Astrocyte of the hippocampus (primary cell): ENCODE data around the gene BBS2.
A peak's percentile ranks its signal among the peaks of the same experiment; 100 is the strongest.
"Not testable (repeated sequence)": the region's sequence is repeated elsewhere in the genome, so short reads cannot be mapped to it uniquely, and the experiment has no call there.

Source experiments
- DNase-seq: peaks from one replicate; pipeline ENCODE4 v3.0.0; 2011; ENCODE audit warnings: low read depth, low spot score

The BBS2 gene

GRCh38 chr16:56520251-56520577 is 390 bp upstream of the BBS2 start:
- no peak for DNase-seq

DNA sequence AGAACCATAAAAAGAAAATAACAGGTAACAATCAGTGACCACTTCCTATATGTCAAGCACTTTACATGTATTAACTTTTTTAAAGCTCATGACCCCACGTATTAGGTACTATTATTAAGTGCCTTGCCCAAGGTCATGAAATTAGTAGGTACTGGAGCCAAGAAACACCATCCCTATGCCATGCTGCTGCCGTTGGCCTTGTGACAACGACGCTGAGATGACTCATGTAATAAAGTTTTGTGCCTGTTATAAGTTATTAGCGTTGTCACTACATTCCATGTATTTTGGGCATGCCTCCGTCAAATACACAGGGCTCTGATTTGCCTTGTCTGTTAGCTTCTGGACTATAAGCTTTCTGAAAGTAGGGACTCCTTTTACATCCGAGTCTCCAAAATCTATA is 1.4 kb downstream of the BBS2 start:
- peak; percentile 12 for DNase-seq

GRCh38 chr16:56517206-56517605 is 2.6 kb downstream of the BBS2 start:
- no peak for DNase-seq

GRCh38 chr16:56515665-56516064 is 4.2 kb downstream of the BBS2 start:
- no peak for DNase-seq

GRCh38 chr16:56514845-56515244 is 5.0 kb downstream of the BBS2 start:
- DNase-seq = no peak

GRCh38 chr16:56513972-56514371 is 5.9 kb downstream of the BBS2 start:
- peak; percentile 68 for DNase-seq

- DNase-seq = no peak
These were observed 6.7 kb downstream of the BBS2 start for GRCh38 chr16:56513091-56513490.

DNA sequence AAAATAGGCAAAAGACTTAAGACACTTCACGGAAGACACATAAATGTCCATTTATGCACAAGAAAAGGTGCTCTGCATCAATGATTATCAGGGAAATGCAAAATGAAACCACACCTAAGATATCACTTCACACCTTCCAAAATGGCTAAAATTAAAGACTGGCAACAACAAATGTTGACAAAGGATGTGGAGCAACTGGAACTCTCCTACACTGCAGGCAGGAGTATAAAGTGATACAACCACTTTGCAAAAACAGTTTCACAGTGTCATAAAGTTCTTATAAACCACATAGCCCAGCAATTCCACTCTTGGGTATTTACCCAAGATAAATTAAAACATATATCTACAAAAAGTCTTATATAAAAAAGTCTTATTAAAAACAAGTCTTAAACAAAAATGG is 7.8 kb downstream of the BBS2 start:
- no peak for DNase-seq

DNA sequence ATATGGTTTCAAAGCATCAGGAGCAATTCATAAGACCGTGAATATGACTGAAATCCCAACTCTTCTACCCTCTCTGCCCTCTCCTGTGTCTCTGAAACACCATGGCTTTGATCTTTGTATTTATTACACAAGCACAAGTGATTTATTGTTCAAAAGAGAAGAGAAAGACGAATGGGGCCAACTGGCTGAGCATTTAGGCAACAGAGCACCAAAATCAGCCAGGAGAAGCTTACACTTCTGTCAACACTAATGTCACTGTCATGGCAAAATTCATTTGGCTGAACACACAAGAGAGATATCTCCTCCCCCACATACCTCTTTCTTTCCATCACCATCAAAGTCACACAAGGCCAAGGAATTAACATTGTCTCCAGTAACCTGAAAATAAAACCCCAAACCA is 9.3 kb downstream of the BBS2 start:
- no peak for DNase-seq

- DNase-seq = peak; percentile 67
These were observed 12.9 kb downstream of the BBS2 start for GRCh38 chr16:56506941-56507340.

GRCh38 chr16:56505181-56505580 is 14.6 kb downstream of the BBS2 start:
- peak; percentile 4 for DNase-seq

DNA sequence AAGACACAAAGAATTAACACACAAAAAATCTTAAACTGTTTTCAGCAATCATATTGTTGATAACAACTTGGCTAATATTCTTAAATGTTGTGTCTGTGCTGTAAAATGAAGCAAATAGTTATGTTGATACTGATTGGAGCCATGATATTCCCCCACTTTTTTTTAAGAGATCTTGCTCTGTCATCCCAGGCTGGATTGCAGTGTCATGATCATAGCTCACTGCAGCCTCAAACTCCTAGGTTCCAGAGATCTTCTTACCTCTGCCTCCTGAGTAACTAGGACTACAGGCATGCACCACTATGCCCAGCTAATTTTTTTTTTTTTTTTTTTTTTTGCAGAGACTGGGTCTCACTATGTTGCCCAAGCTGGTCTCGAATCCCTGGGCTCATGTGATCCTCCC is 26.0 kb downstream of the BBS2 start:
- DNase-seq = no peak

GRCh38 chr16:56493126-56493525 is 26.7 kb downstream of the BBS2 start:
- DNase-seq = no peak

GRCh38 chr16:56491657-56492261 is 28.1 kb downstream of the BBS2 start:
- no peak for DNase-seq

DNA sequence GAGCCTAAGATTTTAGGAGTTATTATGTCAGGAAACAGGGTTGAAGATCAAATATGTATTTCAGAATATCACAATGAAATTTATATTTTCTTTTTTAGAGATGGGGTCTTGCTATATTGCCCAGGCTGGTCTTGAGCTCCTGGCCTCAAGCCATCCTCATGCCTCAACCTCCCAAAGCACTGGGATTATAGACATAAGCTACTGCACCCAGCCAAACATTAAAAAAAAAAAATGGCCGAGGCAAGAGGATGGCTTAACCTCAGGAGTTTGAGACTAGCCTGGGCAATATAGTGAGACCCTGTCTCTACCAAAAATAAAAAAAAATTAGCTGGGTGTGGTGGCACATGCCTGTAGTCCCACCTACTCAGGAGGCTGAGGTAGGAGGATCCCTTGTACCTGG is 31.0 kb downstream of the BBS2 start:
- DNase-seq = not testable (repeated sequence)

GRCh38 chr16:56488035-56488434 is 31.8 kb downstream of the BBS2 start:
- no peak for DNase-seq

DNA sequence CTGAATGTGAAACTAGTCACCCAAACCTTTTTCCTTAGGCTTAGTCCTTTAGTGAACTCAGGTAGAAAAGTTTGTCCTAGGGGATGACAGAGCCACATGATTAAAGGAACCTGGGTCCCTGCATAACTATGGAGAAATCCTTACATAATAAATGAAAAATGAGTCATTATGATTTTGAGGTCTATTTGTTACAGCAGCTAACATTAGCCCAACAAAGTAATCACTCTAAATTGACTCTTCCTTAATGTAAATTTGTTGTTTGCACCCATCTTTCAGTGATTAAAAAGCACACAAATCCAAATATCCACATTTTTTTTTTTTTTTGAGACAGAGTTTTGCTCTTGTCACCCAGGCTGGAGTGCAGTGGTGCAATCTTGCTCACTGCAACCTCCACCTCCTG is 36.4 kb downstream of the BBS2 start:
- DNase-seq = no peak

DNA sequence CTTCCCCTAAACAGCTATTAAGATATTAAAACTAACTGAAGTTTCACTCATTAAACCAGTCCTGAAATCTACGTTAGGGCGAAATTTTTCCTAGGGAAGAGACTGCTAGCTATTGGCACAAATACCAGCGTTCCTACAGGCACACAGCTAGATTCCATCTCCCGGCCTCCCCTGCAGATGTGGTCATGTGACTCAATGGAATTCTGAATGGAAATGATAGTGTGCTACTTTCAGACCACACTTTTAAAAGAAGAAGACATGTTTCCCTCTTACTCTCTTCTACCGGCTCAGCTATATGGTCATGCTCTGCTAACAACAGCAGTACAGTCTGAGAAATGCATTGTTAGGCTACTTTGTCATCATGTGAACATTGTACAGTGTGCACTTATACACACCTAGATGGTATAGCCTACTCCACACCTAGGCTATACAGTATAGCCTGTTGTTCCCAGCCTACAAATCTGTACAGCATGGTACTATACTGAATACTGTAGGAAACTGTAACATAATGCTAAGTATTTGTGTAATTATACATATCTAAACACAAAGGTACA is 37.1 kb downstream of the BBS2 start:
- DNase-seq = no peak

DNA sequence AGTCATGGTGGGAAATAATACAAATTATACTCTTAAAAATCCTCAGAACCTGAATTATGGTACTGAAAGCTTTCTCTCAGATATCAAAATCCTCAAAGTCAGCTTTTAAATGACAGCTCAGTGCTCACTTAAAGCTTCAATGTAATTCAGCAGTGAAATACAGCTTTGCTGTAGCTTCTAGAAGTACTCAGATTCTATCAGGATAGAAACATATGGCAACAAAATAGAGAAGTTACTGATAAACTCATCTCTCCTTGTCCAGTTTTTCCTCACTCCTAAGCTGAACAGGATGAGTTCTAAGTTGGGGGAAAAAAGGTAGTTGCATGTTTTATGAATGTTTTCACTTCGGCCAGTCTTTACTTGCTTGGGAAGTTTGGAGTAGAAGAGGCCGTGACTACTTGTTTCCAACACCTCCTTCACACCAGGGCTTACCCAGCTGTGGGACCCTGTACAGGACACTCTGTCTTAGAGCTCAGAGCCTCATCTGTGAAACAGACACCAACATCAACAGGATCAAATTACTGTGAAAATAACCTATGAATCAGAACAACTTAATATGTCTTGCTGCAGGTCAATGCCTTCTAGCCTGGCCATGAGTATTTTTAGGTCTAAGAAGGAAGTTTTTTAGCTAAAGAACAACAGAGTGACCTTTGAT is 38.2 kb downstream of the BBS2 start:
- no peak for DNase-seq

DNA sequence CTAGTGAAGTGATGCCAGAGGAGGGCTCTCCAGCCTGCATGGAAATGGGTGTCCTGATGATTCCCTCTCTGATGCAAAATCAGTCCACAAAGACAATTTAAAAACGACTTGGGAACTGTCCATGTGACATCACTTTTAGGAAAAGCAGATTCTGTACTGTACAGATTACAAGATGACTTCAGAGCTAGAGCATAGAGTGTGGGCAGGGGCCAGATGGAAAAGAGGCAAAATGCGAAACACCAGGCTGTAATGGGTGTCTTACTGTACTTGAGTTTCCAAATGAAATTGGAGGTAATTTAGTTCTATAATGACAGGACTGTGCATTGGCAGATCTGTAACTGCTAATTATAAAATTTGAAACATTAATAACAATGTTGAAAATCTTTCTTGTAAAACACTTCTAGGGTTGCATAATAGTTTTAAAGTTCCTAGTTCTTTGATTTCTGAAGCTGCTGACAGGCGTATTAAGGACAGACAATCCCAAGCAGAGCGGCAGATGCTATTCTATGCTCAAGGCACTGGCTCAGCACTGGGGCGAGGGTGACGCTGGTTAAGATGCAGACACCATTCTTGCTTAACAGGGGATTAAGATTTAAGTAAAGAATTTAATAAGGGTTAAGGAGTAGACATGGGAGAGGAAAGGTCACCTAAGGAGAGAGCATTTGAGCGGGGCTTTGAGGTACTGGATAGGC is 38.9 kb downstream of the BBS2 start:
- no peak for DNase-seq

- DNase-seq = no peak
These were observed 40.4 kb downstream of the BBS2 start for GRCh38 chr16:56479469-56479868.

- DNase-seq = no peak
These were observed 41.4 kb downstream of the BBS2 start for GRCh38 chr16:56478281-56479049.
